HG03159 (cell line): ENCODE data around the gene CDH13.

Experiments used
- ATAC-seq: cut with Tn5 transposase; IDR thresholded peaks from one replicate; pipeline ENCODE4 v1.9.1; 2021; ENCODE audit warnings: mild to moderate bottlenecking, moderate library complexity; ENCODE audit not compliant: unreplicated experiment

Gene CDH13

GRCh38 chr16:82980810-82981209 lies 354.0 kb downstream of the CDH13 start:
- ATAC-seq: no peak

GRCh38 chr16:82987767-82988166 lies 361.0 kb downstream of the CDH13 start:
- ATAC-seq: no peak

GRCh38 chr16:82990155-82990554 lies 363.4 kb downstream of the CDH13 start:
- ATAC-seq: no peak

- ATAC-seq: no peak
These were observed 364.6 kb downstream of the CDH13 start for GRCh38 chr16:82991410-82991809.

GRCh38 chr16:82991966-82992675 lies 365.4 kb downstream of the CDH13 start:
- no peak for ATAC-seq

GRCh38 chr16:82992786-82993185 lies 366.0 kb downstream of the CDH13 start:
- ATAC-seq: no peak

GRCh38 chr16:82993415-82993814 lies 366.6 kb downstream of the CDH13 start:
- no peak for ATAC-seq

GRCh38 chr16:82993926-82994325 lies 367.2 kb downstream of the CDH13 start:
- no peak for ATAC-seq

GRCh38 chr16:82995286-82995923 lies 368.6 kb downstream of the CDH13 start:
- ATAC-seq: no peak

- ATAC-seq: no peak
These were observed 369.2 kb downstream of the CDH13 start for GRCh38 chr16:82995924-82996441.

- no peak for ATAC-seq
These were observed 370.0 kb downstream of the CDH13 start for GRCh38 chr16:82996814-82997213.

GRCh38 chr16:82999711-83000110 lies 372.9 kb downstream of the CDH13 start:
- ATAC-seq: no peak

GRCh38 chr16:83002351-83003334 lies 375.9 kb downstream of the CDH13 start:
- ATAC-seq: no peak

GRCh38 chr16:83004868-83005652 lies 378.3 kb downstream of the CDH13 start:
- no peak for ATAC-seq

- no peak for ATAC-seq
These were observed 378.9 kb downstream of the CDH13 start for GRCh38 chr16:83005653-83006160.

GRCh38 chr16:83010776-83011720 lies 384.3 kb downstream of the CDH13 start:
- no peak for ATAC-seq

GRCh38 chr16:83011939-83012338 lies 385.2 kb downstream of the CDH13 start:
- ATAC-seq: no peak

GRCh38 chr16:83013071-83013470 lies 386.3 kb downstream of the CDH13 start:
- no peak for ATAC-seq

GRCh38 chr16:83019963-83020362 lies 393.2 kb downstream of the CDH13 start:
- no peak for ATAC-seq
